ENCODE data around the gene CRYAA.

CRYAA gene

DNA sequence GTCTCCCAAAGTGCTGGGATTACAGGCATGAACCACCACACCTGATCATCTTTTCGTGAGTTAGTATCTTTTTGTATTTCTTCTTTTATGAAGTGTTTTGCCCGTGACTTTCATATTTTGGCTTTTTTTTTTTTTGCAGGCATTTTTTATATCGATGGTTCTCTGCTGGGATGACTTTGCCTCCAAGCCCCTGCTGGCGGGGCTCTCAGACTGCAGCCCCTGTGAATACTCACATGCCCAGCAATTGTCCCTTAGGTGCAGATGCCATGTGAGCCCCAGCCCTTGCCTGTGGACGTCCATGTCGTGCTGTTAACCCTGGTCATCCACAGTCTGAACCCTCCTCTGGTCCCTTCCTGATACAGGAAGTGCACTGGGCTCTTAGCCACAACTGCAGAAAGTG, 21.7 kb downstream of the CRYAA start:
- Histone ChIP-seq H3K27me3 (ENCODE audit: low read depth, low read length) (no peaks in the 10 kb centered on the region; the same call in 1 of the 2 replicates), H3K4me3 (ENCODE audit: low read length) (no peak overlapping the region), H3K4me2 (ENCODE audit: low read length) (no peak overlapping the region), H3K9ac (ENCODE audit: low read length) (no peak overlapping the region), H3K9me3 (ENCODE audit: insufficient read depth, low read length) (no peaks in the 10 kb centered on the region), H3K27ac (ENCODE audit: low read length) (no peak overlapping the region), H4K20me1 (ENCODE audit: insufficient read depth, low read length) (no peaks in the 10 kb centered on the region), H3K4me1 (ENCODE audit: low read length) (peaks cover 37% of the 10 kb centered on the region), H2AFZ (ENCODE audit: low read depth, low read length) (no peak overlapping the region), H3K36me3 (replicated peaks; ENCODE audit: low read depth, low read length) (peaks cover 4% of the 10 kb centered on the region), H3K79me2 (ENCODE audit: low read length) (no peaks in the 10 kb centered on the region)
- no peak for TF ChIP-seq EZH2phosphoT487 (IDR thresholded peaks at IDR 0.05; ENCODE audit: low read depth)
- TF ChIP-seq CTCF (IDR thresholded peaks at IDR 0.05; ENCODE audit: low read depth, low read length): no peak

DNA sequence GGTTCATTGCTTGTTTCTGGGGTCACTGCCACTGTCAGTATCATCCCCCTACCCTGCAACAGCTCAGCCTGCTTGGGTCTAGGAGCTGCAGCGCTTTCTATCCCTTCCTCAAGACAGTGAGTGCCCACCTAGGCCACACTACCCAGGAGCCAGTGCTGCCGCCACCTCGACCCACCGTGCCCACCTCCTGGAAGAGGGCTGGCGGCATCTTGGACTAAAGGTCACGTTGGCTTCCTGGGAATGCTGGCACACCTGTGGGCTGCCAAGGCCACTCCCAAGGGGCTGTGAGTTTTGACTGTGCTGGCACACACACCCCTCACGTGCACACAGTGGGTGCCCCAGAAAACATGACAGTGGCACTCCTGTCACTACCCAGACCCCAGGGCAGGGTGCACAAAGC, 22.1 kb downstream of the CRYAA start:
- no peaks in the 10 kb centered on the region; the same call in 1 of the 2 replicates for H3K27me3 ChIP-seq (ENCODE audit: low read depth, low read length)
- no peak for TF ChIP-seq CTCF (IDR thresholded peaks at IDR 0.05; ENCODE audit: low read depth, low read length)
- TF ChIP-seq EZH2phosphoT487 (IDR thresholded peaks at IDR 0.05; ENCODE audit: low read depth): no peak

DNA sequence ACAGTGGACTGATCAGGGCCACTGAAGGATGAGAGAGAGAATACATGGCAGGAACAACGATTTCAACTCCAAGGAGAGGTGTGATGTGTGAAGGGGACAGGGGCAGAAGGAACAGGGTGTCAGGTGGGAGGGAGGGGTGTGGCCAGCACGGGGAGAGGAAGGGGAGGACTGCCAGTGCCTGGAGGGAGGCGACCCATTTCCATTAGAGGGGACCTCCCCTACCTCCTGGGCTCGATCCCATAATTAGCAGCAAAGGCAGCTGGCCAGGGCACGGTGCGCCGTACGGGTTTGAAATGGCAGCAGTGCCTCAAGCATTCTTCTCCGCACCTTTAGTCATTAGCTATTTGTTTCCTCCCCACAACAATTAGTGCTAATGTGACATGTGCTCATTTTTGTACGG, 22.7 kb downstream of the CRYAA start:
- Histone ChIP-seq H3K27me3 (ENCODE audit: low read depth, low read length) (no peaks in the 10 kb centered on the region; the same call in 1 of the 2 replicates), H3K4me1 (ENCODE audit: low read length) (peaks cover 39% of the 10 kb centered on the region), H3K9me3 (ENCODE audit: insufficient read depth, low read length) (no peaks in the 10 kb centered on the region), H4K20me1 (ENCODE audit: insufficient read depth, low read length) (no peaks in the 10 kb centered on the region), H3K4me3 (ENCODE audit: low read length) (no peak overlapping the region), H3K79me2 (ENCODE audit: low read length) (no peaks in the 10 kb centered on the region), H3K27ac (ENCODE audit: low read length) (no peak overlapping the region), H3K9ac (ENCODE audit: low read length) (no peak overlapping the region), H3K36me3 (replicated peaks; ENCODE audit: low read depth, low read length) (peaks cover 8% of the 10 kb centered on the region), H3K4me2 (ENCODE audit: low read length) (no peak overlapping the region), H2AFZ (ENCODE audit: low read depth, low read length) (no peak overlapping the region)
- TF ChIP-seq CTCF (IDR thresholded peaks at IDR 0.05; ENCODE audit: low read depth, low read length) (no peak), EZH2phosphoT487 (IDR thresholded peaks at IDR 0.05; ENCODE audit: low read depth) (no peak)

More for the DNA sequence above, 22.1 kb downstream of the CRYAA start:
- Histone ChIP-seq H3K79me2 (ENCODE audit: low read length) (no peaks in the 10 kb centered on the region), H2AFZ (ENCODE audit: low read depth, low read length) (no peak overlapping the region), H4K20me1 (ENCODE audit: insufficient read depth, low read length) (no peaks in the 10 kb centered on the region), H3K27ac (ENCODE audit: low read length) (no peak overlapping the region), H3K4me2 (ENCODE audit: low read length) (no peak overlapping the region), H3K36me3 (replicated peaks; ENCODE audit: low read depth, low read length) (peaks cover 5% of the 10 kb centered on the region), H3K9me3 (ENCODE audit: insufficient read depth, low read length) (no peaks in the 10 kb centered on the region), H3K9ac (ENCODE audit: low read length) (no peak overlapping the region), H3K4me1 (ENCODE audit: low read length) (peaks cover 39% of the 10 kb centered on the region), H3K4me3 (ENCODE audit: low read length) (no peak overlapping the region)

DNA sequence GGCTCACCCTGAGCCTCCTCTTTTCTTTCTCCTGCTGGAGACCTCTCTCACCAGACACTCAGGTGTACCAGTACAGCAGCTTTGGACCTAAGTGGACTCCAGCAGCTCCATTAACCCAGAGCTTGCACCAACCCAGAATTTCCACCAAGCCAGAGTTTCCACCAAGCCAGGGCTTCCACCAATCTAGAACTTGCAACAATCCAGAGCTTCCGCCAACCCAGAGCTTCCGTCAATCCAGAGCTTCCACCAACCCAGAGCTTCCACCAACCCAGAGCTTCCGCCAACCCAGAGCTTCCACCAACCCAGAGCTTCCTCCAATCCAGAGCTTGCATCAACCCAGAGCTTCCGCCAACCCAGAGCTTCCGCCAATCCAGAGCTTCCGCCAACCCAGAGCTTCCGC, 23.2 kb downstream of the CRYAA start:
- Histone ChIP-seq H3K9me3 (ENCODE audit: insufficient read depth, low read length) (no peaks in the 10 kb centered on the region), H3K4me3 (ENCODE audit: low read length) (no peak overlapping the region), H3K4me2 (ENCODE audit: low read length) (no peak overlapping the region), H2AFZ (ENCODE audit: low read depth, low read length) (no peak overlapping the region), H3K36me3 (replicated peaks; ENCODE audit: low read depth, low read length) (peaks cover 13% of the 10 kb centered on the region), H4K20me1 (ENCODE audit: insufficient read depth, low read length) (no peaks in the 10 kb centered on the region), H3K27ac (ENCODE audit: low read length) (no peak overlapping the region), H3K9ac (ENCODE audit: low read length) (no peak overlapping the region), H3K79me2 (ENCODE audit: low read length) (no peaks in the 10 kb centered on the region), H3K27me3 (ENCODE audit: low read depth, low read length) (no peaks in the 10 kb centered on the region; the same call in 1 of the 2 replicates), H3K4me1 (ENCODE audit: low read length) (peaks cover 39% of the 10 kb centered on the region)
- TF ChIP-seq EZH2phosphoT487 (IDR thresholded peaks at IDR 0.05; ENCODE audit: low read depth) (no peak), CTCF (IDR thresholded peaks at IDR 0.05; ENCODE audit: low read depth, low read length) (no peak)

All from OCI-LY3 (cell line).